ENCODE data around the gene YAF2.

The YAF2 gene

DNA sequence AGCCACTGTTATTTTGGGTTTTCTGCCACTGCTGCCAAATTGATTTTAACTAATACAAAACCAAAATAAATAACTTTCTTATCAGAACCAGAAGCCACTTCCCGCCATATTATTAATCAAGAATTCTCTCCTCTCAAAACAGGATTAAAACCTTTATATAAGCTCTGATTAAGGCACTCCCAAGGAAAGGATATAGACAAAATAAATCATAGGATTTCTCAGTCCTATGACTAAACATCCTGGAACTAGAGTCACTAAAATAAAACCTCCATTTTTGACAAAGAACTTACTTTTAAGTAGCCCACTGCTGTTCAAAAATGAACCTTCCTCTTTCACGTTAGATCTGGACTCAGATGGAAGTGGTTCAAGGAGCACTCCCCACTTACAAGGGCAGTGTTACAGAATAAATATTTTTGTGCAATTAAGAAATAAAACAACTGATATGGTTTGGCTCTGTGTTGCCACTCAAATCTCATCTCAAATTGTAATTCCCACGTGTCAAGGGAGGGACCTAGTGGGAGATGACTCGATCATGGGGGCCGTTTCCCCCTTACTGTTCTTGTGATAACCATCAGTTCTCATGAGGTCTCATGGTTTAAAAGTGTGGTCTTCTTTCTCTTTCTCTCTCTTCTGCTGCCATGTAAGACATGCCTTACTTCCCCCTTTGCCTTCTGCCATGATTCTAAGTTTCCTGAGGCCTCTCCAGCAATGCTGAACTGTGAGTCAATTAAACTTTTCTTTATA is 119.7 kb downstream of the YAF2 start:
- Histone ChIP-seq H3K4me3 (ENCODE audit: low read depth in 1 of 2, low read length in 2 of 2) (no peak overlapping the region), H3K27me3 (ENCODE audit: control insufficient read depth in 1 of 2, insufficient read depth in 2 of 2, low read length in 2 of 2) (no peaks in the 10 kb centered on the region)

DNA sequence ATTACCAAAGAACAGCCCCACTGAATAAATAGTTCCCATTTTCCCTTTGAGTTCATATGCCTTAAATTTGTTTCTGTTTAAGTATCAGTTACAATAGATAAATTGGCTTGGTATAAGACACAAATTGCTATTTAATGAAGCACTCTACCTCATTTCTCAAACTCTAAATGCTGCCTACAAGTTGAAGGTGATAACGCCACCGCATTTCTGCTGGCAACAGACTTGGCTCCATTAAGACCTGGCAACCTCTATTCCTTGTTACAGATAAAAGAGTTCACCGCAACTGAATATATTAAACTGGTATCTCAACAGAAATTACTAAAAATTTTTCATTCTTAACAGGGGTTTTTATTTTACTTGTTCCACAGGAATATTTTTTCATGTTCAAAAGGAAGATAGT is 129.0 kb downstream of the YAF2 start:
- H3K4me3 ChIP-seq (ENCODE audit: low read depth in 1 of 2, low read length in 2 of 2): no peak overlapping the region
- H3K9me3 ChIP-seq (ENCODE audit: control insufficient read depth in 1 of 2, low read length in 2 of 2): peaks cover 0 to 2% of the 10 kb centered on the region in 2 donors
- H3K4me1 ChIP-seq (ENCODE audit: control insufficient read depth in 1 of 2, insufficient read depth in 2 of 2, low read length in 2 of 2): no peaks in the 10 kb centered on the region
- no peak overlapping the region for H3K27ac ChIP-seq (ENCODE audit: low read depth, low read length)
- no peak overlapping the region for H3K9ac ChIP-seq (ENCODE audit: low read depth in 1 of 2, low read length in 2 of 2)
- peaks cover 0 to 6% of the 10 kb centered on the region in 2 donors for H3K36me3 ChIP-seq (ENCODE audit: control insufficient read depth in 1 of 2, insufficient read depth in 2 of 2, low read length in 2 of 2)
- H3K27me3 ChIP-seq (ENCODE audit: control insufficient read depth in 1 of 2, insufficient read depth in 2 of 2, low read length in 2 of 2): no peaks in the 10 kb centered on the region

More for the DNA sequence above, 119.7 kb downstream of the YAF2 start:
- H3K4me1 ChIP-seq (ENCODE audit: control insufficient read depth in 1 of 2, insufficient read depth in 2 of 2, low read length in 2 of 2): no peaks in the 10 kb centered on the region
- H3K9me3 ChIP-seq (ENCODE audit: control insufficient read depth in 1 of 2, low read length in 2 of 2): no peaks in the 10 kb centered on the region
- H3K9ac ChIP-seq (ENCODE audit: low read depth in 1 of 2, low read length in 2 of 2): no peak overlapping the region
- H3K27ac ChIP-seq (ENCODE audit: low read depth, low read length): no peak overlapping the region
- H3K36me3 ChIP-seq (ENCODE audit: control insufficient read depth in 1 of 2, insufficient read depth in 2 of 2, low read length in 2 of 2): peaks cover 5 to 7% of the 10 kb centered on the region in 2 donors
